Endothelial cell of umbilical vein (primary cell): ENCODE results near the gene FAM186B. TPM values are rescaled to one million over a fixed set of nuclear protein-coding genes. Genes with fewer than 3 reads are reported as not detected.

Experiments used
- BruUV-seq: library from RNA; stranded (reverse); fragments of 400-500 nt; replicated peaks from 2 replicates; lab custom pipeline; 2021; lab: Mats Ljungman, UMichigan
- CTCF ChIA-PET: fragments of 300-600, 350-600 bp; sonication (Branson Sonifier 250); formaldehyde crosslinking; loops from one replicate; lab custom pipeline; 2021; ENCODE audit warnings: antibody characterized with exemption, inconsistent platforms; lab: Charles Lee
- POLR2A ChIA-PET: fragments of 300-600, 350-600 bp; sonication (Branson Sonifier 250); formaldehyde crosslinking; loops from one replicate; lab custom pipeline; 2021; ENCODE audit warnings: antibody characterized with exemption, inconsistent platforms; lab: Charles Lee
- DNase-seq: peaks from one replicate; pipeline ENCODE4 v3.0.0-alpha.2; 2011; ENCODE audit warnings: low read depth, low spot score
- FAIRE-seq: peaks from 2 replicates; lab custom pipeline; 2011; peaks lifted over from hg19 to GRCh38; lab: Jason Lieb, UNC
- H2AFZ ChIP-seq: 2 replicates; pipeline ENCODE4 v1.6.0; 2012; ENCODE audit warnings: low read depth, low read length, control low read depth, inconsistent platforms
- H3K27ac ChIP-seq: 2 replicates; pipeline ENCODE4 v1.5.1; 2011; ENCODE audit warnings: low read depth, mild to moderate bottlenecking, control low read depth, low read length, moderate library complexity; ENCODE audit not compliant: insufficient read depth
- H3K27me3 ChIP-seq, 2 experiments: 2 replicates each; pipeline versions ENCODE4 v1.6.0 to v1.6.1; 2011; ENCODE audit warnings: low read length in 2 of 2, mixed read lengths in 1 of 2; ENCODE audit not compliant: control insufficient read depth in 2 of 2, insufficient read depth in 2 of 2
- H3K36me3 ChIP-seq, 2 experiments: 2 replicates in 1 of 2; 3 replicates in 1 of 2; pipeline ENCODE4 v1.5.1; 2011; ENCODE audit warnings: low read length in 2 of 2, mild to moderate bottlenecking in 1 of 2, moderate library complexity in 1 of 2; ENCODE audit not compliant: control insufficient read depth in 2 of 2, insufficient read depth in 2 of 2; ENCODE audit errors: extremely low read depth in 1 of 2
- H3K4me1 ChIP-seq: 3 replicates; pipeline ENCODE4 v1.5.1; 2011; ENCODE audit warnings: mild to moderate bottlenecking, low read length; ENCODE audit not compliant: control insufficient read depth, insufficient read depth; ENCODE audit errors: extremely low read depth
- H3K4me2 ChIP-seq: 2 replicates; pipeline ENCODE4 v1.6.1; 2011; ENCODE audit warnings: low read length, control low read depth, mixed read lengths; ENCODE audit not compliant: insufficient read depth
- H3K4me3 ChIP-seq, 3 experiments: fragments of 200-600 bp in 1 of 3; sonication (generic), shearing (Covaris generic) in 1 of 3; replicated peaks in 1 of 3; 2 replicates each; pipeline ENCODE4 v1.5.1; 2011 to 2016; ENCODE audit warnings: control low read depth in 3 of 3, low read length in 3 of 3, mild to moderate bottlenecking in 2 of 3, inconsistent platforms in 1 of 3, low read depth in 1 of 3, moderate library complexity in 1 of 3; ENCODE audit not compliant: insufficient read depth in 1 of 3
- H3K79me2 ChIP-seq: 2 replicates; pipeline ENCODE4 v1.6.0; 2012; ENCODE audit warnings: low read length, inconsistent platforms; ENCODE audit not compliant: control insufficient read depth, insufficient read depth
- H3K9ac ChIP-seq: replicated peaks from 2 replicates; pipeline ENCODE3; 2011; ENCODE audit warnings: low read length, control low read depth; ENCODE audit not compliant: insufficient read depth; ENCODE audit errors: extremely low read depth
- H3K9me1 ChIP-seq: replicated peaks from 3 replicates; pipeline ENCODE4 v1.6.0; 2011; ENCODE audit warnings: mild to moderate bottlenecking, low read length; ENCODE audit not compliant: control insufficient read depth, insufficient read depth; ENCODE audit errors: extremely low read depth
- H3K9me3 ChIP-seq: replicated peaks from 2 replicates; pipeline ENCODE4 v1.5.1; 2012; ENCODE audit warnings: low read length, inconsistent platforms; ENCODE audit not compliant: control insufficient read depth, insufficient read depth
- H4K20me1 ChIP-seq: replicated peaks from 2 replicates; pipeline ENCODE3; 2011; ENCODE audit warnings: mild to moderate bottlenecking, low read length; ENCODE audit not compliant: control insufficient read depth, insufficient read depth; ENCODE audit errors: extremely low read depth
- JUN ChIP-seq: IDR thresholded peaks from 2 replicates; pipeline ENCODE4 v1.6.1; 2011; ENCODE audit warnings: borderline replicate concordance, low read depth; ENCODE audit not compliant: insufficient read length, insufficient read depth
- dilution Hi-C: fragments of 300-500 bp; cut with MboI; formaldehyde crosslinking; loops from one replicate; pipeline ENCODE4 v1.15.0; 2019; ENCODE audit warnings: low sequenced_read_pairs; ENCODE audit not compliant: extremely low pct_ligation_motif_present
- intact Hi-C: fragments of 100-400 bp; cut with micrococcal nuclease; formaldehyde crosslinking; loops from one replicate; pipeline ENCODE4 v1.10.0; 2022
- polyA plus RNA-seq, 4 experiments: library from polyadenylated mRNA; depleted of rRNA in 3 of 4; stranded (reverse) in 3 of 4; unstranded in 1 of 4; fragments of >200 nt; gene quantifications; 2 replicates each; pipeline versions ENCODE4 v1.2.1 to v1.2.3, GENCODE V29; 2011 to 2012; ENCODE audit warnings: missing spikeins in 1 of 4
- total RNA-seq: library from RNA; stranded (reverse); gene quantifications from 2 replicates; pipeline ENCODE4 v1.2.3, GENCODE V29; 2021
- TF ChIP-seq, protein P1 (sequence below), 2 donors: IDR thresholded peaks; 1 replicate in 1 of 2; 2 replicates in 1 of 2; pipeline ENCODE4 v1.5.1; 2011; ENCODE audit warnings: low read length in 2 of 2, mild to moderate bottlenecking in 2 of 2, moderate library complexity in 2 of 2, control low read depth in 1 of 2, inconsistent platforms in 1 of 2, low read depth in 1 of 2; ENCODE audit not compliant: insufficient read depth in 1 of 2; ENCODE audit errors: extremely low read depth in 1 of 2

FAM186B gene
- total and polyA plus RNA-seq, 2 donors (not counting 3 experiments of a cell fraction or from before 2014, with no cell fraction given) = 0.10 to 0.33 TPM

GRCh38 chr12:49580572-49581535 is 24.6 kb downstream of the FAM186B start:
- Histone ChIP-seq H3K4me2 (no peak overlapping the region), H3K9ac (no peak overlapping the region), H3K27me3 (no peaks in the 10 kb centered on the region), H3K9me1 (no peaks in the 10 kb centered on the region), H3K4me1 (no peaks in the 10 kb centered on the region), H3K4me3 (no peak overlapping the region), H3K9me3 (no peaks in the 10 kb centered on the region), H4K20me1 (no peaks in the 10 kb centered on the region), H2AFZ (no peak overlapping the region), H3K79me2 (no peaks in the 10 kb centered on the region), H3K27ac (no peak overlapping the region), H3K36me3 (no peaks in the 10 kb centered on the region)
- intact Hi-C loops = loop anchor here (1.0 to 2.0 kb wide), 5 partner anchors 28 to 292 kb away; no protein-coding TSS in a partner anchor
- ChIA-PET POLR2A (no interaction called here), CTCF (interaction anchor here (0.6 to 7.1 kb wide), 43 partner anchors 8 to 296 kb away, joined by 3 to 181 read pairs (median 5); partner anchors contain the start of genes C1QL4, FAM186B, PRPF40B and PRPH)
- DNase-seq = peak; percentile 65
- BruUV-seq = no TSS peak
- peak; percentile 90 for FAIRE-seq
- dilution Hi-C loops = no loop called here
- TF ChIP-seq JUN = no peak
- TF ChIP-seq, protein P1, sequence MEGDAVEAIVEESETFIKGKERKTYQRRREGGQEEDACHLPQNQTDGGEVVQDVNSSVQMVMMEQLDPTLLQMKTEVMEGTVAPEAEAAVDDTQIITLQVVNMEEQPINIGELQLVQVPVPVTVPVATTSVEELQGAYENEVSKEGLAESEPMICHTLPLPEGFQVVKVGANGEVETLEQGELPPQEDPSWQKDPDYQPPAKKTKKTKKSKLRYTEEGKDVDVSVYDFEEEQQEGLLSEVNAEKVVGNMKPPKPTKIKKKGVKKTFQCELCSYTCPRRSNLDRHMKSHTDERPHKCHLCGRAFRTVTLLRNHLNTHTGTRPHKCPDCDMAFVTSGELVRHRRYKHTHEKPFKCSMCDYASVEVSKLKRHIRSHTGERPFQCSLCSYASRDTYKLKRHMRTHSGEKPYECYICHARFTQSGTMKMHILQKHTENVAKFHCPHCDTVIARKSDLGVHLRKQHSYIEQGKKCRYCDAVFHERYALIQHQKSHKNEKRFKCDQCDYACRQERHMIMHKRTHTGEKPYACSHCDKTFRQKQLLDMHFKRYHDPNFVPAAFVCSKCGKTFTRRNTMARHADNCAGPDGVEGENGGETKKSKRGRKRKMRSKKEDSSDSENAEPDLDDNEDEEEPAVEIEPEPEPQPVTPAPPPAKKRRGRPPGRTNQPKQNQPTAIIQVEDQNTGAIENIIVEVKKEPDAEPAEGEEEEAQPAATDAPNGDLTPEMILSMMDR (IDR thresholded peaks at IDR 0.05; ENCODE audit: extremely low read depth in 1 of 2, insufficient read depth in 1 of 2, low read depth in 1 of 2, low read length in 2 of 2) = peak; percentile 89 to 90
